Measurements from ENCODE around the gene PRKCD.

The PRKCD gene

GRCh38 chr3:53160660-53161449 lies at the start of gene PRKCD:
Gene PRKCD (plus strand): TSS chr3:53161209. CDS start chr3:53178423, 17,214 bp downstream.
- DNase-seq: no peak

DNA sequence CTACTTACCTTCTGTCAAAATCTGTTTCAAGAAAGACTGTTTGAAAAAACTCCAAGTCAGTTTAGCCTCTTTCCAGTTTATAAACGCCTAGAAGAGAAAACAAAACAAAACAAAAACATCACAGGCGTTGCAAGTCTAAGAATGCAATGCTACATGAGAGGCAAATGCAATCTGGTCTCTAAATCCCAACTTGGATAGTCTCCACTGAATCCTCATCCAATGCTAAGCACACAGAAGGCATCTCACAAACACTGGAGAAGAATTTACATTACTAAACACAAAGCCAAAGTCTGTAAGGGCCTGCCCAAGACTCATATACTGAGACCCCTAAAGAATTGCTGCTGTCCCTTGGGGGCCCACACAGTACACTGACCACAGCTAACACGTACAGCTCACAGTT lies 49.2 kb upstream of the PRKCD start:
- no peak for DNase-seq

- no peak for DNase-seq
These were observed 47.6 kb upstream of the PRKCD start for GRCh38 chr3:53113293-53114010.

- no peak for DNase-seq
These were observed 47.0 kb upstream of the PRKCD start for GRCh38 chr3:53114011-53114400.

DNA sequence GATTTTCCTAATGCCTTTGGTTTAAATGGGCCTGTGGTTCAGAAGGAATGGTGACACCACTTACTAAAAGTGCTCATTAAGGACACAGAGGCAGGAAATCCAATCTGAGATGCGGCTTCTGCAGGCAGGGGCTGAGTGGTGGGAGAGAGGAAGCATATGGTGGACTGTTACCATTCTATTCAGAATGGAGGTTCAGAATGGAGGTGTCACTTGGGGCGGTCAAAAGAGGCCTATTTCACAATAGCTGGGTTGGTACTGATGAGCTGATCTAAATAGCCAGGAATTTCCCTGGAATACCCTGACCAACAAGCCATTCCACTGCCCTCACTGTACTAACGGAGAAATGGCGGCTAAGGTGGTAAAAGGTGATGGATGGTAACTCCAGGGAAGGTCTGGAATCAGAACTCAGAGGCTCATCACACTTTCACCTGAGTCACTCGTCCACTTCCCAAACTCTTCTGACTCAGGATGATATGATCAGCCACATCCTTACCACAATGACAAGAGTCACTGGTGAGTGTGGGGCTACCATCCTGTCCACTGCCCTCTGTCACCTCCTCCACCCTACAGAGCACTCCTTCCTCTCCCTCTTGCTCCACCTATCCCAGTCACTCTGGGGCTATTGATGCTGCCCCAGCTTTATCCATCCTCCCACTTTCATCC lies 46.5 kb upstream of the PRKCD start:
- DNase-seq: no peak

DNA sequence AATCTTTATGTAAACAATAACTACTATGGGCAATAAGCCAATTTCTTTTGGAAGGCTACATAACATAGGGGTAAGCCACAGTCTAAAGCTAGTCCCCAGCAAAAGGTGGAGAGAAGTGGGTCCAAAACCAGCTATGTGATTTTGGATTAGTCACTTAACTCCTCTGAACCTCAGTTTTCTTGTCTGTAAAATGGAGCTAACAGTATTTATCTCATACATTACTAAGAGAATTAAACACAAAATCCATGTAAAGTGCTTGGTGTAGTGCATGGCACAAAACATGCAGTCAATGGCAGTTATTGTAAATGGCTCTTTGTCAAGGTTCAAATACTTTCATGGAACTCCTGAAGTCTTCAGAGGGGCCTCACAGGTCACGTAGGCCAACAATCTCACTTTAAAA lies 44.1 kb upstream of the PRKCD start:
- DNase-seq: no peak

- no peak for DNase-seq
These were observed 40.7 kb upstream of the PRKCD start for GRCh38 chr3:53120336-53120735.

GRCh38 chr3:53122255-53122932 lies 38.6 kb upstream of the PRKCD start:
- no peak for DNase-seq

- DNase-seq: no peak
These were observed 38.1 kb upstream of the PRKCD start for GRCh38 chr3:53122933-53123305.

- no peak for DNase-seq
These were observed 37.5 kb upstream of the PRKCD start for GRCh38 chr3:53123510-53123909.

GRCh38 chr3:53123953-53124352 lies 37.1 kb upstream of the PRKCD start:
- DNase-seq: no peak

- no peak for DNase-seq
These were observed 34.4 kb upstream of the PRKCD start for GRCh38 chr3:53126601-53127000.

GRCh38 chr3:53129344-53129743 lies 31.7 kb upstream of the PRKCD start:
- DNase-seq: no peak

GRCh38 chr3:53130179-53131061 lies 30.6 kb upstream of the PRKCD start, which contains the start of gene RFT1:
Gene RFT1 (minus strand): TSS chr3:53130435. CDS start chr3:53130400, 35 bp downstream.
- DNase-seq: peak; percentile 54

- DNase-seq: no peak
These were observed 29.9 kb upstream of the PRKCD start for GRCh38 chr3:53131096-53131495.

- no peak for DNase-seq
These were observed 28.7 kb upstream of the PRKCD start for GRCh38 chr3:53132347-53132746.

- peak; percentile 68 for DNase-seq
These were observed 26.3 kb upstream of the PRKCD start for GRCh38 chr3:53134631-53135232.

DNA sequence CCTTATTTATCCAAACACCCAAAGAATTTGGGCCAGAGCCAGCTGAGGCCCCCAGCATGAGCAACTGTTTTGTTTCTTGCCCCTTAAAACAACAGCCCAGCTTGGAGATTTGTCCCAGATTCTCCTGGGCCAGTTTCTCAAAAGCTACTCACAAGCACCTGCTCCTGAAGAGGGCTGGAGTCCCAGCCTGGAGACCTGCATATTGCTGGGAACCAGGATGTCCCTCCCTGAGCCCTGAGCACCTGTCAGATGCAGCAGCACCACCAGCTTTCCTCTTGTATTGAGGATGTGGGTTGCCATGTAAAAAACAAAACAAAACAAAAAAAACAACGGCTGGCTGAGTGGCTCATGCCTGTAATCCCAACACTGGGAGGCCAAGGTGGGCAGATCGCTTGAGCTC lies 23.8 kb upstream of the PRKCD start:
- DNase-seq: peak; percentile 29

DNA sequence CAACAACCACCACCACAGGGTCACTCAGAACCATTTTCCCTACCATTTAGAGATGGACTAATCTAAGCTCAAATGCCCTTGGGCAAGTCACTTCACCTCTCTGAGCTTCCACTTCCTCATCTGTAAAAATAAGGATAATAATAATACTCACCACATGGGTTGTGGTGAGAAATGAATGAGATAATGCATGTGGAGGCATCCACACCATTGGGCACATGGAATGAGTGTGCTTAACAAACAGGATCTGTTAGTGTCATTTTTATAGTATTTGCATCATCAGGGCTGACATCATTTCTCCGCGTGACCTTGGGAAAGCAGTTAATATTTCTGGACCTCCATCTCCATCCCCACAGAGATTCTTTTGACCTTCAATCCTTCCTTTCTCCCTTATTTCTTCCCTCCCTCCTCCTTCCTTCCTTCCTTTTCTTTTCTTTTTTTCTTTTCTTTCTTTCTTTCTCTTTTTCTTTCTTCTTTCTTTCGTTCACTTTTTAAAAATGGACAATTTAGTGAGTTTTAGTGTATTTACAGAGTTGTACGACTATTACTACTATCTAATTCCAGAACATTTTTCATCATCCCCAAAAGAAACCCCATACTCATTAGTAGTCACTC lies 23.1 kb upstream of the PRKCD start:
- DNase-seq: no peak

GRCh38 chr3:53139906-53140846 lies 20.8 kb upstream of the PRKCD start:
- DNase-seq: no peak
